GM13976 (cell line): Measurements from ENCODE around the gene ZNF248.

Source experiments
- DNase-seq: peaks from one replicate; pipeline ENCODE4 v3.0.0; 2012; ENCODE audit warnings: low spot score
- CTCF ChIP-seq: IDR thresholded peaks from 2 replicates; pipeline ENCODE4 v1.5.1; 2012; ENCODE audit warnings: borderline replicate concordance, mild to moderate bottlenecking; ENCODE audit not compliant: insufficient read depth; ENCODE audit errors: extremely low read depth, missing control alignments, control extremely low read depth
- in situ Hi-C: fragments of 300-500 bp; cut with MboI; formaldehyde crosslinking; loops from one replicate; pipeline ENCODE4 v1.12.0; 2022; ENCODE audit warnings: low sequenced_read_pairs, mixed read lengths, inconsistent platforms; ENCODE audit not compliant: unreplicated experiment

The ZNF248 gene

GRCh38 chr10:37857287-37858211 is at the start of gene ZNF248:
Gene ZNF248 (minus strand): TSS chr10:37857610. CDS start chr10:37856310, 1,300 bp downstream.
- in situ Hi-C loops: no loop called here
- DNase-seq: peak; percentile 94
- peak; percentile 14 for TF ChIP-seq CTCF

GRCh38 chr10:37906382-37906781 is 49.0 kb upstream of the ZNF248 start:
- in situ Hi-C loops: no loop called here
- DNase-seq: no peak
- TF ChIP-seq CTCF: no peak

DNA sequence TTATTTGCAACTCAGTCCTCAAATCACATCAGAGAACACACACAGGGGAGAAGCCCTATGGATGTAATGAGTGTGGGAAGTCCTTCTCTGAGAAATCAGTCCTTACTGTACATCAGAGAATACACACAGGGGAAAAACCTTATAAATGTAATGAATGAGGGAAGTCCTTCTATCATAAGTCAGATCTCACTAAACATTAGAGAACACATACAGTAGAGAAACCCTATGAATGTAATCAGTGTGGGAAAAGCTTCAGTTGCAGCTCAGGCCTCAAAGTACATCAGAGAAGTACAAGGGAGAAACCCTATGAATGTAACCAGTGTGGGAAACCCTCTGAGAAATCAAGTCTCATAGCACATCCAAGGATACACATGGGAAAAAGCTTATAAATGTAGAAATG is 39.0 kb upstream of the ZNF248 start:
- in situ Hi-C loops: no loop called here
- DNase-seq: no peak
- TF ChIP-seq CTCF: no peak

GRCh38 chr10:37895674-37896073 is 38.3 kb upstream of the ZNF248 start:
- in situ Hi-C loops: no loop called here
- no peak for DNase-seq
- TF ChIP-seq CTCF: no peak

- no peak for DNase-seq
- in situ Hi-C loops: no loop called here
- TF ChIP-seq CTCF: no peak
These were observed 28.4 kb upstream of the ZNF248 start for GRCh38 chr10:37885850-37886249.

- no peak for TF ChIP-seq CTCF
- DNase-seq: no peak
- in situ Hi-C loops: no loop called here
These were observed 15.5 kb upstream of the ZNF248 start for GRCh38 chr10:37872955-37873354.

GRCh38 chr10:37872283-37872682 is 14.9 kb upstream of the ZNF248 start:
- no peak for TF ChIP-seq CTCF
- DNase-seq: no peak
- in situ Hi-C loops: no loop called here
